Panc1 (cell line): ENCODE data around the gene CTRB1. TPM values are rescaled to one million over a fixed set of nuclear protein-coding genes. Genes with fewer than 3 reads are reported as not detected.
"Not testable (repeated sequence)": the region's sequence is repeated elsewhere in the genome, so short reads cannot be mapped to it uniquely, and the experiment has no call there.

Source experiments
- ATAC-seq: fragments of 200-7000 bp; cut with Tn5 transposase; 2 replicates; pipeline ENCODE4 v1.9.1; 2020; ENCODE audit warnings: mild to moderate bottlenecking, moderate library complexity
- BruUV-seq: library from RNA; stranded (reverse); fragments of 400-500 nt; replicated peaks from 2 replicates; lab custom pipeline; 2021; lab: Mats Ljungman, UMichigan
- CTCF ChIA-PET: fragments of 300-600 bp; sonication (Branson Sonifier 250); formaldehyde crosslinking; loops from one replicate; lab custom pipeline; 2022; ENCODE audit warnings: antibody characterized with exemption; lab: Charles Lee
- POLR2A ChIA-PET: fragments of 300-600 bp; sonication (Branson Sonifier 250); formaldehyde crosslinking; loops from one replicate; lab custom pipeline; 2022; ENCODE audit warnings: antibody characterized with exemption; lab: Charles Lee
- DNase-seq: peaks from one replicate; pipeline ENCODE4 v3.0.0-alpha.2; 2010; ENCODE audit warnings: low read depth, low spot score
- H3K27ac ChIP-seq: 2 replicates; pipeline ENCODE4 v1.5.1; 2011; ENCODE audit warnings: mild to moderate bottlenecking, low read length, inconsistent platforms
- H3K27me3 ChIP-seq: fragments of 200-500 bp; sonication (Bioruptor generic); 2 replicates; pipeline ENCODE4 v1.6.0; 2014; ENCODE audit warnings: low read length, inconsistent platforms; ENCODE audit not compliant: control insufficient read depth, insufficient read depth
- H3K36me3 ChIP-seq: fragments of 200-500 bp; sonication (Bioruptor generic); 2 replicates; pipeline ENCODE4 v1.5.1; 2014; ENCODE audit warnings: inconsistent platforms, mild to moderate bottlenecking, low read length, moderate library complexity; ENCODE audit not compliant: control insufficient read depth, insufficient read depth
- H3K4me1 ChIP-seq: 2 replicates; pipeline ENCODE4 v1.5.1; 2011; ENCODE audit warnings: inconsistent platforms, mild to moderate bottlenecking, low read length, moderate library complexity; ENCODE audit not compliant: control insufficient read depth, insufficient read depth
- H3K4me3 ChIP-seq, 2 experiments: 2 replicates each; pipeline ENCODE4 v1.5.1; 2011 to 2012; ENCODE audit warnings: low read depth in 2 of 2, low read length in 2 of 2, mild to moderate bottlenecking in 2 of 2, inconsistent platforms in 1 of 2, moderate library complexity in 1 of 2
- H3K9me3 ChIP-seq: fragments of 200-500 bp; sonication (Bioruptor generic); 2 replicates; pipeline ENCODE4 v1.5.1; 2014; ENCODE audit warnings: low read depth, mild to moderate bottlenecking, inconsistent platforms, low read length, moderate library complexity; ENCODE audit not compliant: control insufficient read depth, insufficient read depth
- POLR2AphosphoS5 ChIP-seq: IDR thresholded peaks from 2 replicates; pipeline ENCODE4 v1.6.1; 2012; ENCODE audit warnings: mild to moderate bottlenecking, low read depth, low read length, moderate library complexity
- SIN3A ChIP-seq: IDR thresholded peaks from 2 replicates; pipeline ENCODE4 v1.6.1; 2012; ENCODE audit warnings: low read depth, mild to moderate bottlenecking, low read length, moderate library complexity, borderline replicate concordance; ENCODE audit not compliant: insufficient read depth
- TCF7L2 ChIP-seq: IDR thresholded peaks from 2 replicates; pipeline ENCODE4 v1.6.1; 2011; ENCODE audit warnings: mild to moderate bottlenecking, low read depth, low read length, inconsistent platforms
- in situ Hi-C: cut with HindIII; loops from 2 replicates; pipeline ENCODE4 v1.10.0; 2016; ENCODE audit warnings: low sequenced_read_pairs, low pct_unique_long_range_greater_than_20kb
- intact Hi-C: fragments of 100-400 bp; cut with micrococcal nuclease; formaldehyde crosslinking; loops from one replicate; pipeline ENCODE4 v1.10.0; 2022; ENCODE audit not compliant: unreplicated experiment
- total RNA-seq: library from RNA; stranded (reverse); gene quantifications from one replicate; pipeline ENCODE4 v1.2.1, GENCODE V29; 2021; ENCODE audit not compliant: unreplicated experiment
- TF ChIP-seq, protein P1 (sequence below): fragments of 450-650 bp; IDR thresholded peaks from 2 replicates; pipeline ENCODE4 v1.5.1; 2017; ENCODE audit warnings: mild to moderate bottlenecking
- TF ChIP-seq, protein P2 (sequence below), 2 experiments: IDR thresholded peaks; 2 replicates each; pipeline ENCODE4 v1.6.1; 2011 to 2012; ENCODE audit warnings: low read depth in 2 of 2, control low read depth in 1 of 2, low read length in 1 of 2, mild to moderate bottlenecking in 1 of 2, moderate library complexity in 1 of 2; ENCODE audit not compliant: insufficient read depth in 1 of 2

CTRB1 gene
- total RNA-seq, 1 experiment from 2014 or later = 2.7 TPM

DNA sequence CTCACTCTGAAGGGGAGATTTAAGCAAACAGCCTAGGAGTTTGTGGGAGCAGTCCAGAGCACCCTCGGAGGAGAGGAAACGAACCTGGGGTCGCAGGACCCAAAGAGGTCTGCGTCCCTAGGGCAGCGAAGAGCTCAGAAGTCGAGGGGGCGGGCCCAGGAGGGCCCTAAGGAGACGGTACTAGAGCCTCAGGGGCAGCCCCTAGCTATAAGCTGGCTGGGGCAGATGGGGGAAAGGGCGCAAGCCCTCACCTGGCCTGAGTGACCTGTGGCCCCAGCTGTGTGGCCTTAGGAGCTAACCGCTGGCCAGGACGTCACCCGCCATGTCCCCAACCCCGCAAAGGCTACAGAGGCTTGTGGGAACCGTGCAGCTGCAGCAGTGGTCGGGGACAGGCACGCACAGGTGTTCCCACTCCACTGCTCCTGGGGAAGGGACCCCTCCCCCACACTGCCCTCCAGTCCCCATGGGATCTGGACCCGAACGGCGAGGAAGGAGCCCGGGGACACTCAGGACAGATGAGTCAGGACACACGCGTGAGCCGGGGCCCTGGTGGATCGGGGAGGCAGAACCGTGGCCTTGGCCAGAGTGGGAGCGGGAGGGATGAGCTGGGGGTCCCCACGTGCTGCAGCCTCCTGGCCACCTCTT, 9.8 kb upstream of the CTRB1 start:
- CTCF ChIA-PET = interaction anchor here (0.6 kb wide), 1 partner anchor 10 kb away, joined by 4 read pairs; no protein-coding TSS in a partner anchor

DNA sequence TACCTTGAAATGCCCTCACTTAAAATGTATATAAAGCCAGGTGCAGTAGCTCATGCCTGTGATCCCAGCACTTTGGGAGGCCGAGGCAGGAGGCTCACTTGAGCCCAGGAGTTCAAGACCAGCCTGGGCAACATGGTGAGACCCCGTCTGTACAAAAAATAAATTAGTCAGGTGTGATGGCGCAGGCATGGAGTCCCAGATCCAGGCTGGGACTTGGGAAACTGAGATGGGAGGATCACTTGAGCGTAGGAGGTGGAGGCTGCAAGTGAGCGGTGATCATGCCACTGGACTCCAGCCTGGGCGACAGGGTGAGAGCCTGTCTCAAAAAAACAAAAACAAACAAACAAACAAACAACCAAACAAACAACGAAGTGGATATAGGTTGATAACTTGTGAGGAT, 9.3 kb upstream of the CTRB1 start:
- H3K4me1 ChIP-seq, H3K27me3 ChIP-seq, H3K27ac ChIP-seq, DNase-seq, BruUV-seq, H3K4me3 ChIP-seq, in situ Hi-C loops, H3K9me3 ChIP-seq, POLR2A ChIA-PET, H3K36me3 ChIP-seq, ATAC-seq, intact Hi-C loops: not testable (repeated sequence)
- CTCF ChIA-PET = interaction anchor here (0.6 kb wide), 1 partner anchor 10 kb away, joined by 4 read pairs; no protein-coding TSS in a partner anchor

More for the DNA sequence above, 9.8 kb upstream of the CTRB1 start:
- H3K27me3 ChIP-seq = no peaks in the 10 kb centered on the region
- no peaks in the 10 kb centered on the region for H3K4me1 ChIP-seq
- POLR2A ChIA-PET = no interaction called here
- no peak overlapping the region for H3K27ac ChIP-seq
- DNase-seq (no peak), ATAC-seq (no peak)
- H3K4me3 ChIP-seq = no peak overlapping the region
- in situ Hi-C loops (no loop called here), intact Hi-C loops (no loop called here)
- BruUV-seq = no TSS peak
- H3K9me3 ChIP-seq = no peaks in the 10 kb centered on the region
- H3K36me3 ChIP-seq = no peaks in the 10 kb centered on the region
- TF ChIP-seq POLR2AphosphoS5 (no peak), SIN3A (no peak), TCF7L2 (no peak)
- TF ChIP-seq, protein P1, sequence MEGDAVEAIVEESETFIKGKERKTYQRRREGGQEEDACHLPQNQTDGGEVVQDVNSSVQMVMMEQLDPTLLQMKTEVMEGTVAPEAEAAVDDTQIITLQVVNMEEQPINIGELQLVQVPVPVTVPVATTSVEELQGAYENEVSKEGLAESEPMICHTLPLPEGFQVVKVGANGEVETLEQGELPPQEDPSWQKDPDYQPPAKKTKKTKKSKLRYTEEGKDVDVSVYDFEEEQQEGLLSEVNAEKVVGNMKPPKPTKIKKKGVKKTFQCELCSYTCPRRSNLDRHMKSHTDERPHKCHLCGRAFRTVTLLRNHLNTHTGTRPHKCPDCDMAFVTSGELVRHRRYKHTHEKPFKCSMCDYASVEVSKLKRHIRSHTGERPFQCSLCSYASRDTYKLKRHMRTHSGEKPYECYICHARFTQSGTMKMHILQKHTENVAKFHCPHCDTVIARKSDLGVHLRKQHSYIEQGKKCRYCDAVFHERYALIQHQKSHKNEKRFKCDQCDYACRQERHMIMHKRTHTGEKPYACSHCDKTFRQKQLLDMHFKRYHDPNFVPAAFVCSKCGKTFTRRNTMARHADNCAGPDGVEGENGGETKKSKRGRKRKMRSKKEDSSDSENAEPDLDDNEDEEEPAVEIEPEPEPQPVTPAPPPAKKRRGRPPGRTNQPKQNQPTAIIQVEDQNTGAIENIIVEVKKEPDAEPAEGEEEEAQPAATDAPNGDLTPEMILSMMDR = no peak
- TF ChIP-seq, protein P2, sequence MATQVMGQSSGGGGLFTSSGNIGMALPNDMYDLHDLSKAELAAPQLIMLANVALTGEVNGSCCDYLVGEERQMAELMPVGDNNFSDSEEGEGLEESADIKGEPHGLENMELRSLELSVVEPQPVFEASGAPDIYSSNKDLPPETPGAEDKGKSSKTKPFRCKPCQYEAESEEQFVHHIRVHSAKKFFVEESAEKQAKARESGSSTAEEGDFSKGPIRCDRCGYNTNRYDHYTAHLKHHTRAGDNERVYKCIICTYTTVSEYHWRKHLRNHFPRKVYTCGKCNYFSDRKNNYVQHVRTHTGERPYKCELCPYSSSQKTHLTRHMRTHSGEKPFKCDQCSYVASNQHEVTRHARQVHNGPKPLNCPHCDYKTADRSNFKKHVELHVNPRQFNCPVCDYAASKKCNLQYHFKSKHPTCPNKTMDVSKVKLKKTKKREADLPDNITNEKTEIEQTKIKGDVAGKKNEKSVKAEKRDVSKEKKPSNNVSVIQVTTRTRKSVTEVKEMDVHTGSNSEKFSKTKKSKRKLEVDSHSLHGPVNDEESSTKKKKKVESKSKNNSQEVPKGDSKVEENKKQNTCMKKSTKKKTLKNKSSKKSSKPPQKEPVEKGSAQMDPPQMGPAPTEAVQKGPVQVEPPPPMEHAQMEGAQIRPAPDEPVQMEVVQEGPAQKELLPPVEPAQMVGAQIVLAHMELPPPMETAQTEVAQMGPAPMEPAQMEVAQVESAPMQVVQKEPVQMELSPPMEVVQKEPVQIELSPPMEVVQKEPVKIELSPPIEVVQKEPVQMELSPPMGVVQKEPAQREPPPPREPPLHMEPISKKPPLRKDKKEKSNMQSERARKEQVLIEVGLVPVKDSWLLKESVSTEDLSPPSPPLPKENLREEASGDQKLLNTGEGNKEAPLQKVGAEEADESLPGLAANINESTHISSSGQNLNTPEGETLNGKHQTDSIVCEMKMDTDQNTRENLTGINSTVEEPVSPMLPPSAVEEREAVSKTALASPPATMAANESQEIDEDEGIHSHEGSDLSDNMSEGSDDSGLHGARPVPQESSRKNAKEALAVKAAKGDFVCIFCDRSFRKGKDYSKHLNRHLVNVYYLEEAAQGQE (IDR thresholded peaks at IDR 0.05; ENCODE audit: insufficient read depth in 1 of 2, low read depth in 2 of 2, low read length in 1 of 2) = no peak

DNA sequence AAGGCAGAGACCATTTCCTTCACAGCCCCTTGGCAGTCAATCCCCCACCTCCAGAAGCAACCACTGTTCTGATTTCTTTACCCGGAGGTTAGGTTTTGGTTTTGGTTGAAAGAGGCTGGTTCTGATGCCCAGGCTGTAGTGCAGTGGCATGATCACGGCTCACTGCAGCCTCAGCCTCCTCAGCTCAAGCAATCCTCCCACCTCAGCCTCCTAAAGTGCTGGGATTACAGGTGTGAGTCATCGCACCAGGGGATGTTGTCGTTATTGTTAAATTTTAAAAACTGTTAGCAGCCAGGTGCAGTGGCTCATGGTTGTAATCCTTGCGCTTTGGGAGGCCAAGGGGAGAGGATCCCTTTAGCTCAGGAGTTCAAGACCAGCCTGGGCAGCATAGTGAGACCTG, 8.8 kb upstream of the CTRB1 start:
- in situ Hi-C loops (no loop called here), intact Hi-C loops (no loop called here)
- no peak for ATAC-seq
- BruUV-seq = no TSS peak
- no peak overlapping the region for H3K27ac ChIP-seq
- ChIA-PET POLR2A (no interaction called here), CTCF (no interaction called here)
- H3K9me3 ChIP-seq = no peaks in the 10 kb centered on the region
- H3K4me3 ChIP-seq = no peak overlapping the region
- no peaks in the 10 kb centered on the region for H3K36me3 ChIP-seq
- no peak for DNase-seq
- TF ChIP-seq SIN3A (no peak), TCF7L2 (no peak), POLR2AphosphoS5 (no peak)
- TF ChIP-seq, protein P1 = no peak
- TF ChIP-seq, protein P2 (IDR thresholded peaks at IDR 0.05; ENCODE audit: insufficient read depth in 1 of 2, low read depth in 2 of 2, low read length in 1 of 2) = no peak
- H3K27me3 ChIP-seq = no peaks in the 10 kb centered on the region
- H3K4me1 ChIP-seq = no peaks in the 10 kb centered on the region
